ENCODE measurements around the gene OR1S1. TPM values are rescaled to one million over a fixed set of nuclear protein-coding genes. Genes with fewer than 3 reads are reported as not detected.
"Not testable (repeated sequence)": the region's sequence is repeated elsewhere in the genome, so short reads cannot be mapped to it uniquely, and the experiment has no call there.

OR1S1 gene
- total RNA-seq = not detected

DNA sequence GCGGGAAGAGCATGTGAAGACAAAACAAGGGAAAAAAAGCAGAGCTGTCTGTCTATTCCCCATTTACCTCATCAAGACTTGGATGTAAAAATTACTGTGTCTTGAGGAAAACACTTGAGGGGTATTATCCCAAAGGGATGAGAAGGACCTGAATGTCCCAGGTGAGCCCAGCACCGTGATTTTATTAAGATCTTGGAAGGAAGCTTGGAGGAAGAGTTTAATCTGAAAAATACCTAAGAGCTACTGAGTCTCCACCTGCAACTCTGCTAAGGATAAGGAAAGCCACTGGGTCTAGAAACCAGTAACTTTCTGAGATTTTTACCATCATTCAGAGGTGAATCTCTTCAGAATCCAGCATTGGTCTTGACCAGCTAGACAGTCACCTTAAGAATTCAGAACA, at the start of gene OR1S1:
TSS of gene OR1S1 (plus strand) at position 301 of the 400 bp plus-strand sequence.
- POLR2A ChIA-PET, CTCF ChIA-PET: not testable (repeated sequence)

DNA sequence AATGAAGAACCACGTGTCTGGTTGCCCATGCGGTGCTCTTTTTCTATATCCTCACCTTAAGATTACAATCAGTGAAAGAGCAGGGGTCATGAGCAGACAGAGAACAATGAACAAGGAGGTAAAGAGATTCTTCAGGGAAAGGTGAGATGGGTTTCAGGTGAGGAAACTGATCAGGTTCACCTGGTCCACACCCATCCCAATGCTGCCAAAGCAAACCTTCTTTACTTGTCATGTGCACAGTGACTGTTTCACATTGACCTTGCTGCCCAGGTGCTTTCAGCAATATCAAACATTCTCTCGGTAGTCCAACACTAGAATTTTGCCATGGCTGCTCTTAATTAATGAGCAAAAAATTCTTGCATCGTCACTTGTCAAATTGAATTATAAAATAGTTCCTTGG, 48.1 kb upstream of the OR1S1 start:
- ChIA-PET POLR2A (no interaction called here), CTCF (no interaction called here)

DNA sequence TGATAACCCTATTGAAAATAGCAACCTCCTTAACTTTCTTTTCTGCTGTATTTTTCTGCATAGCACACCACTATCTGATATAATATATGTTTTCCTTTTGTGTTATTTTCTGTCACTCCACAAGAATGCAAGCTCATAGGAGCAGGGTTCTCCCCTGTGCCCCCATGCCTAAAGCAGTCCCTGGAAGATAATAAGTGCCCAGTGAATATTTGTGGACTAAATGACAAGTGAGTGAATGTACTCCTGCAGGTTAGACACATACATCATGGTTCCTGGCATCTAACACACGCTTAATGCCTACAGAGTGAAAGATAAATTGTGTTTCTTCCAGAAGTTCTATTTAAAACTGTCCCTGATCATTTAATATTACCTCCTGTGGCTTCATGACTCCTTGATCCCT, 47.5 kb upstream of the OR1S1 start:
- ChIA-PET POLR2A (no interaction called here), CTCF (no interaction called here)

DNA sequence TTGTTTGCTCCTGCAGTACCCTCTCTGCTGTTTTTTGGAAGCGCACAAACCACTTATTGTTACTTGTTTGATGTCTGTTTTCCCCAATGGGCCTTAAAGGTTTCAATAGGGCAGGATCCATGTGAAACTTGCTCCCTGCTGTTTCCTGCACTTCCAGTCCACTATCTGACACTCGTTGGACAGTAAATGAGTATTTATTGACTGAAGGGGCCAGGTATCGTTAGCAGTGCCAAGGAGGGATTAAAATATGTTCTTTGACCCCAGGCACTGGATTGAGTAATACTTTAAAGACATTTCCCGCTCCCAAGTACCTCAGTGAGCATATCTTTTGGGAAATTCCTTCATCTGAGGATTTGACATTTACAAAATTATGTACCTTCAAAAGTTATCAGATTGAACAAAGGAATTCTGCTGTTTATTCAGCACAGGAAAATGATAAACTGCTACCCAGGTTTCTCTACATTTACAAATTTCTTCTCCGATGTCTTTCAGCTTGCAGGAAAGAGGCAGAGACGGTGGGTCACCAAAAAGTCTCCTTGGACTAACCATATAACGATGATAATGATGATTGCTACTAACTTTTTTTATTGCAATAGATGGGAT, 46.9 kb upstream of the OR1S1 start:
- CTCF ChIA-PET = no interaction called here
- POLR2A ChIA-PET = no interaction called here

DNA sequence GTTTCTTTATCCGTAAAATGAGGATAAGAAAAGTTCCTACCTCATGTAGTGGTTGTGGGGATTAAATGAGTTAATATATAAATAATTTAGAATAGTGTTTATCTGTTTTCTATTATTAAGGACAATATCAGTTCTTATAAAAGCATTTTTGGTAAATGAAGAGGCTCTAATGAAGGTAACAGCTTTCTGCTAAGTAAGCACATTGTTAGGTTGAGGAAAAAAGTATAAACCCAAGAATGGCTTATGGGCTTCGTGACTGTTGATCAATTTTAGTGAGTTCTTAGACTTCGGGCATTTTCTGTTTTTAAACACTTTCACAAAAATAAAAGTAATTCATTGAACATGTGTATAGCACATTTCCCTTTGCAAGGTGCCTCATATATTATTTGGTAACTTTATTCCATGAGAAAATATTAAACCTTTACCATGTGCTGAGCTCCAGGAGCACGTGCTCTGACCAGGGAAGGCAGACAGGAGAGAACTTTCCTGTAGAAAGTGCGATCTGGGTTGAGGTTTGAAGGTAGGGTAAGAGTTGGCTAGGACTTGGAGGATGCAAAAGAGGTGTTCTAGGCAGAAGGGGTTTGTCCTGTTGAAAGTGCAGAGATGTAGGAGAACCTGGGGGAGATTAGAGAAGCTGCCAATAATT, 35.0 kb upstream of the OR1S1 start:
- CTCF ChIA-PET = no interaction called here

DNA sequence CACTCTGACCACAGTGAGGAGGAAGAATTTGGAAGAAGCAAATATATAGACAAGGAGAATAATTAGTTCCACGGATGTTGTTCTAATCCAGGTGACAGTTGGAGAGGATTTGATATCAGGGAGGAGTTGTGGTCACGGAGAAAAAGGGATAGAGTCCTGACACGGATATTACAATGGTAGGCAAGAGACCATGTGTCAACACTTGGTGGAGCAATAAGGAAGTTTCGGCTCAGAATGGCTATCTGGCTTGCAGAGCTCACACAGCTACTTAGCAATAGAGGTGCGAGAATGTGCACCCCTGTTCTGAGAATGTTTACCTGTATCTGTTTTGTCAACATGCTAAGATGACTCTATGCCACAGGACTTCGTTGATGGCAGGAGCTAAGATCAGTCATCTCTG, 34.1 kb upstream of the OR1S1 start:
- CTCF ChIA-PET = no interaction called here

More for the DNA sequence above, 35.0 kb upstream of the OR1S1 start:
- POLR2A ChIA-PET = no interaction called here

DNA sequence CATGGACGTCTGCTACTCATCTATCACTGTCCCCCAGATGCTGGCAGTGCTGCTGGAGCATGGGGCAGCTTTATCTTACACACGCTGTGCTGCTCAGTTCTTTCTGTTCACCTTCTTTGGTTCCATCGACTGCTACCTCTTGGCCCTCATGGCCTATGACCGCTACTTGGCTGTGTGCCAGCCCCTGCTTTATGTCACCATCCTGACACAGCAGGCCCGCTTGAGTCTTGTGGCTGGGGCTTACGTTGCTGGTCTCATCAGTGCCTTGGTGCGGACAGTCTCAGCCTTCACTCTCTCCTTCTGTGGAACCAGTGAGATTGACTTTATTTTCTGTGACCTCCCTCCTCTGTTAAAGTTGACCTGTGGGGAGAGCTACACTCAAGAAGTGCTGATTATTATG, 32.9 kb upstream of the OR1S1 start:
- ChIA-PET POLR2A (no interaction called here), CTCF (interaction anchor here (0.6 kb wide), 1 partner anchor 1634 kb away, joined by 4 read pairs; no protein-coding TSS in a partner anchor)

More for the DNA sequence above, 34.1 kb upstream of the OR1S1 start:
- POLR2A ChIA-PET = no interaction called here

DNA sequence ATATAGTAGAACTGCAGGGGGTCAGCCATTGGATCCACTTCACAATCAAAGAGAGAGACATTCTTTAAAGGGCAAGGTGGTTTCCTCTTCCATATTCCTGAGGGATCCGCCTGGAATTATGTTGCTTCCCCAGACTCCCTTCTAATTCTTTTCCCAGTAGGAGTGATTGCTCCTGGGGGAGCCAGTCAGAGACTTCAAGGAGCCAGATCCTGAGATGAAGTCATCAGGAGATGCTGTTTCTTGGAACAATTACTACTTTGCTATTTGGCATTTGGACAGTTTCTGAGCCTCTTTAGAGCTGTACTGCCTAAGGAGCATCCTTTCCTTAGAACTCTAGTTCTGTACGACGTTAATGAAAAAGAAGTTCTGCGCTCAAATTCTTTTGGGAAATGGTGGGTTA, 25.6 kb upstream of the OR1S1 start:
- ChIA-PET POLR2A (no interaction called here), CTCF (no interaction called here)

DNA sequence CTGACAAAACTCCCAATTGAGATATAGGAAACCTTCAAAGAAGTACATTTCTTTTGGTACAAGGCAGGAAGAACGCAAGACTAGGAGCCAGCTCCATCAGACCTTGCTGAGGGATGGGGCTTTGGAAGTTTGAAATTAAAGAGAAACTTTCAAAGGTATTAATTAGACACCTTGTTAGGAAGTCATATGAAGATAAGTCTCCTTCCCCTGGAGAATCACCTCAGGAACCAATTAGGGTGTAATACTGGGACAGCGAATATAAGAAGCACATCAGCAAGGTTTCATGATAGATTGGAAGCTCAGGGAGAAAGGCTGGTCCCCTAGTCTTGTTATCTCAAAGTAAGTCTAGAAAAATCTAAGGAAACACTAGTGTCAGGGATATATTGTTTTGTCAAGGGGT, 23.8 kb upstream of the OR1S1 start, which contains the start of gene OR9Q2:
TSS of gene OR9Q2 (plus strand) at position 301 of the 400 bp plus-strand sequence. CDS start 1,421 bp downstream, outside the sequence.
- ChIA-PET CTCF (no interaction called here), POLR2A (no interaction called here)

DNA sequence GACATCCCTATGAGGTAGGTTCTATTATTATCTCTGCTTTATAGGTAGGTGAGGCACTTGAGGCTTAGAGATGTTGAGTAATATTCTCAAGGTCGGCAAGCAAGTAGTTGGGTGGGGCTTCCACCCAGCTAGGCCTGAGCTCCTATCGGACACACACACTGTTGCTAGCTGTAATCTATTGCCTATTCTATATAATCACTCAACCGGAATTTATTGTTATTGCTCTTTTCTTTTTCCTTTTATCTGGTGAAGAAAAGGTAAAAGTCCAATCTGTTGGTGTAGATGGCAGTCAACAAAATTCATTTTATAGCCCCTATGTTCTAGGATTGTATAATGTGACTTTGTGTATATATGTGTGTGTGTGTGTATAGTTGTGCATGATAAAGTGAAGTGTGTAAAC, 20.3 kb upstream of the OR1S1 start:
- ChIA-PET POLR2A (no interaction called here), CTCF (no interaction called here)

DNA sequence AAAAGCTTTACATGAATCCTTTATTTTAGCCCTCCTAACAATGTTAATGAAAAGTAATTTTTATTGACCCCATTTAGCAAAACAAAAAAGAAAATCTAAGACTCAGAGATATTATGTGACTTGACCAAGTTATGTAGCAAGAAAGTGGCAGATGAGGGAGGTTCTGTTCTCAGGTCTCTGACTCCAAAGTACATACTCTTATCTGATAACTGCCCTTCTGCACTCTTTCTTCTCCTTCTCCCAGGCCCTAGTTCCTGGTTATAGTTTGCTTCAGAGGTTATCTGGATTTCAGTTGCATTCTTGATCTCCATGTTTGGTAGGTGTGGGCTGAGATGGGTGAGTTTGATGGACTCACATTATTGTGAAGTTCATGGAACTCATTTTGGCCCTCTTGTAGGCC, 19.1 kb upstream of the OR1S1 start:
- CTCF ChIA-PET = no interaction called here

DNA sequence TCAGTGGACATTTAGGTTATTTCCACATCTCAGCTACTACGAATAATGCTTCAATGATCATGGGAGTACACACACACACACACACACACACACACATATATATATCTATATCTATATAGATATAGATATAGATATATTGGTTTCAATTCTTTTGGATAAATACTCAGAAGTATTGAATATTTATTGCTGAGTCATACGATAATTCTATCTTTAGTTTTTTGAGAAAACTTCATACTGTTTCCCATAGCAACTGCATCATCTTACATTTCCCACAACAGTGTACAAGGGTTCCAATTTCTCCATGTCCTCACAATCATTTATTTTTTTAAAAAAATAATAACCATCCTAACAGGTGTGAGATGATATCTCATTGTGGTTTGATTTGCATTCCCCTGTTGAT, 16.6 kb upstream of the OR1S1 start:
- ChIA-PET POLR2A (no interaction called here), CTCF (no interaction called here)

More for the DNA sequence above, 19.1 kb upstream of the OR1S1 start:
- POLR2A ChIA-PET = no interaction called here

DNA sequence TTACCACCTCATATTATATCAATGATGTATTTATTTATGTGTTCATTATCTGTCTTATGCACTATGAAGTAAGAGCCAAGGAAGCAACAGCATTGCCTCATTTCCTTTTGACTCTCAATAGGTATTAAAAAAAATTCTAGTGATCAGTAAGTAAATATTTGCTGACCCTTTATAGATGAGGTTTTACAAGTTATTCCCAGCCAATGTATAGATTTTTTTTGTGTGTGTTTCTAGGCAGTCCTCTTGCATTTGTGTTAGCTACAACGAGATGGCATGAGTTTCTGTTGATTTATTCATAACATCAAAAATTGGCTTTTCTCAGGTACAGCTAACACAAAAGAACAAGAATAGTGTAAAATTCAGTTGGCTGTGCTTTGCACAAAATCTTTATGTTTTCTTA, 13.2 kb upstream of the OR1S1 start:
- POLR2A ChIA-PET = no interaction called here
- CTCF ChIA-PET = no interaction called here

DNA sequence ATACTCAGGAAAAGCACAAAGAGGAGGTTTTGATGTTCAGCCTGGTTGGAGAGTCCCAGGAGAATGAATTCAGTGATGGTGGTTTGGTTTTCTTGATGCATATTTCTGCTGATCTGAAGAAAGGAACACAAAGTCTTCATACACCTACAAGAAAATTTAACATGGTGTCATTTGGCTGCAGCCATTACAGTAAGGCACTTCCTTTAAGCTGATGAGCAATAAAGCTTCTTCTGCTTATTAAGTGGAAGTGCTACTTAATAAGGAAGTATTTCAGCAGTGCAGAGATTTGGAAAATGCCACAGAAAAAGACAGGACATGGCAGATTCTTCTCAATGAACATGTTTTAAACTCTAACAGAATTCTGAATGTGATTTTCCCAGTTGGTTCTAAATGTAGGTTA, 8.5 kb upstream of the OR1S1 start, which contains the start of gene OR1S2:
TSS of gene OR1S2 (minus strand) at position 101 of the 400 bp plus-strand sequence. CDS start at position 101, 0 bp downstream.
- CTCF ChIA-PET = no interaction called here
- POLR2A ChIA-PET = no interaction called here

DNA sequence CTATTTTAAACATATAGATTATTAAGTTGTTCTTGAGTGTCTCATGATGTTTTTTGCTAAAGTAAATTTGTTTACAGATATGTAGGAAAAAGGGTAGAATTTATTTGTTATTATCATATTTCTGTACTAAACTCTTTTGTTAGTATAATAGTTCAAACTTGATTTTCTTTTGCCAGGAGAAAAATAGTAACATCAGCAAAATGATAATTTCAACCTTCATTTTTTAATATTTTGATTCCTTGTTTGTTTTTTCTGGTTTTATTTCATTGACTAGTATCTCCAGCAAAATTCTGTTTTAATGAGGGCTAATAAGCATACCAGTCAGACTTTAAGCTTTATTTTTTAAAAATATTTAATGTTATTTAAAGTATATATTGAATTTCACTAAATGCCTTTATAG, 4.0 kb downstream of the OR1S1 start:
- ChIA-PET CTCF (no interaction called here), POLR2A (no interaction called here)

DNA sequence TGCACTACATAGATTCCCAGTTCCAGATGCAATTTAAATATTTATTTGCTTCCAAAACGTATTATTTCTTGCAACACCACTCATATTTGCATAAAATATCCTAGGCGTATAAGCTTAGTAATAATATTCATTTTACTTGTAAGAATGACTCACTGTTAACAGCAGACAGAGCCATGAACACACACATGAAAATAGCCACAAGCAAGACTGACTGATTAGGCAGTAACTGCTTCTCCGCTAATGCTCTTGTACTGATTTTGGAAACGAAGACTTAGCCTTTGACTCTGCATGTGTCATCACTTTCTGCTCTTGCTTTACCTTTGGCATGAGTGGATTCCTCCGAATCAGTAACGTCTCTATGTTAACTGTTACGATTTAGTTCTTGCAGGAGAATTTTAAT, 10.2 kb downstream of the OR1S1 start:
- ChIA-PET CTCF (no interaction called here), POLR2A (no interaction called here)

DNA sequence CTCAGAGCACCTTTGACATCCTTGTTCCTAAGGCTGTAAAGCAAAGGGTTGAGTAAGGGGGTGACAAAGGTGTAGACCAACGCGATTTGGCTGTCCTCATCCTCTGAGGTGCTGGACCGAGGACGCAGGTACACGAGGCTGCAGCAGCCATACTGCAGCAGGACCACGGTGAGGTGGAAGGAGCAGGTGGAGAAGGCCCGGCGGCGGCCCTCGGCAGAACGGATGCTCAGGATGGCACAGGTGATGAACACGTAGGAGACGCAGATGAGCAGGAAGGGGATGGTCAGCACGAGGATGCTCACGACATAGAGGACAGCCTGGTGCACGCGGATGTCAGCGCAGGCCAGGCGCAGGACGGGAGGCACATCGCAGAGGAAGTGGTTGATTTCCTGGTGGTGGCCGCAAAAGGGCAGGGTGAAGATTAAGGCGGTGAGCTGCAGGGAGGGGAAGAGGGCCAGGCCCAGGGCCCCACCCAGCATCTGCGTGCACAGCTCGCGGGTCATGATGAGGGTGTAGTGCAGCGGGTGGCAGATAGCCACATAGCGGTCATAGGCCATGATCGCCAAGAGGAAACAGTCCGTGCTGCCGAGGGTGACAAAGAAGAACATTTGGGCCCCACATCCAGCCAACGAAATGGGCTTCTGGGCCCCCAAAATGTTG, 15.6 kb downstream of the OR1S1 start:
- CTCF ChIA-PET = no interaction called here
- POLR2A ChIA-PET = no interaction called here

DNA sequence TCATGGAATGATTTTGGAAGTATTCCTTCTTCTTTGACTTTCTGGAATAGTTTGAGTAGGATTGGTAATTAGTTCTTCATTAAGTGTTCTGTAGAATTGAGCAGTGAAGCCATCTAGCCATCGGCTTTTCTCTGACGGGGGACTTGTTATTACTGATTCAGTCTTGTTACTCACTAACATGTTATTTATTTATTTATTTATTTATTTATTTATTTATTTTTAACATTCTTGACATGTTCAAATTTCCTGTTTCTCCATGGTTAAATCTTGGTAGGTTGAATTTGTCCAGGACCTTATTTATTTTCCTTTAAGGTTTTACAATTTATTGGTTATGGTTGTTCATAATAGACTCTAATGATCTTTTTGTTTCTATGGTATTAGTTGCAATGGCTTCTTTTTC, 31.4 kb downstream of the OR1S1 start:
- ChIA-PET CTCF (no interaction called here), POLR2A (no interaction called here)

DNA sequence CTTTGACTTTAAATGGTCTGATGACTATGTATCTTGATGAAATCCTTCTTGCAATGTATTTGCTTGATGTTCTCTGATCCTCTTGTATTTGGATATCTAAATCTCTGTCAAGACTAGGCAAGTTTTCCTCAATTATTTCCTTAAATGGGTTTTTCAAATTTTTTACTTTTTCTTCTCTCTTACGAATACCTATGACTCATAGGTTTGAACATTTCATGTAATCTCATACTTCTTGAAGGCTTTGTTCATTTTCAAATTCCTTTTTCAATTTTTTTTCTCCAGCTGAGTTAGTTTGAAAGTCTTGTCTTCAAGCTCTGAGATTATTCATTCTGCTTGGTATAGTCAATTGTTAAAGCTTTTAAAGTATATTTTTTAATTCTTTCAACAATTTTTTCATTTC, 42.4 kb downstream of the OR1S1 start:
- ChIA-PET POLR2A (no interaction called here), CTCF (no interaction called here)

DNA sequence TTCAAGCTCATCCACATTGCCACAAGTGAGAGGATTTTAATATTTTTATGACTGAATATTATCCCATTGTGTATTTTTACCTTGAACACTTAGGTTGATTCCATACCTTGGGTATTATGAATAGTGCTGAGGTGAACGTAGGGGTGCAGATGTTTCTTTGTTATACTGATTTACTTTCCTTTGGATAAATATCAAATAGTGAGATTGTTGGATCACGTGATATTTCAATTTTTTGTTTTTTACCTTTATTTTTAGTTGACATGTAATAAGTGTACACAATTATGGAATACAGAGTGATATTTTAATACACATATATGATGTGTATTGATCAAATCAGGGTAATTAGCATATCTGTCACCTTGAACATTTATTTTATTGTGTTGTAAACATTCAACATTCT, 47.5 kb downstream of the OR1S1 start:
- ChIA-PET POLR2A (no interaction called here), CTCF (no interaction called here)

Data from activated CD8-positive, alpha-beta memory T cell treated with anti-CD3 and anti-CD28 coated beads for 36 hours (primary cell).